GM12801 (cell line): ENCODE results near the gene ARPC4.

ENCODE experiments used
- CTCF ChIP-seq: IDR thresholded peaks from one replicate; pipeline ENCODE4 v1.5.1; 2011; ENCODE audit warnings: control low read depth; ENCODE audit not compliant: insufficient read length; ENCODE audit errors: extremely low read depth

Gene ARPC4

GRCh38 chr3:9781551-9781950, 11.3 kb upstream of the ARPC4 start:
- no peak for TF ChIP-seq CTCF

GRCh38 chr3:9781978-9782603, 10.8 kb upstream of the ARPC4 start:
- no peak for TF ChIP-seq CTCF

- no peak for TF ChIP-seq CTCF
Measured at GRCh38 chr3:9782770-9783169, 10.1 kb upstream of the ARPC4 start.

- no peak for TF ChIP-seq CTCF
Measured at GRCh38 chr3:9783954-9784353, 8.9 kb upstream of the ARPC4 start.

- no peak for TF ChIP-seq CTCF
Measured at GRCh38 chr3:9784965-9785364, 7.9 kb upstream of the ARPC4 start.

GRCh38 chr3:9785602-9786001, 7.3 kb upstream of the ARPC4 start:
- TF ChIP-seq CTCF, result no peak

GRCh38 chr3:9786209-9786739, 6.6 kb upstream of the ARPC4 start:
- TF ChIP-seq CTCF, result no peak
